ENCODE measurements around the gene OVCH1.

The OVCH1 gene

GRCh38 chr12:29497588-29497987, at the start of gene OVCH1:
TSS of gene OVCH1 (minus strand) at chr12:29497686. CDS start at chr12:29497686, 0 bp downstream.
- no peak within 1 kb of the TSS for H3K27ac Mint-ChIP-seq
- CTCF ChIA-PET, result no interaction called here
- no peak for DNase-seq
- no peaks in the 10 kb centered on the region for H3K9me3 Mint-ChIP-seq
- H3K27me3 Mint-ChIP-seq, result peaks cover 4% of the 10 kb centered on the region
- no peaks in the 10 kb centered on the region for H3K36me3 Mint-ChIP-seq
- H3K4me1 Mint-ChIP-seq, result no peaks in the 10 kb centered on the region
- no peak within 1 kb of the TSS for H3K4me3 Mint-ChIP-seq

GRCh38 chr12:29547151-29547632, 49.7 kb upstream of the OVCH1 start:
- H3K36me3 Mint-ChIP-seq, result no peaks in the 10 kb centered on the region
- H3K27me3 Mint-ChIP-seq, result no peaks in the 10 kb centered on the region
- H3K27ac Mint-ChIP-seq, result no peak overlapping the region
- no peak for DNase-seq
- CTCF ChIA-PET, result interaction anchor here (1.2 kb wide), 1 partner anchor 1298 kb away, joined by 3 read pairs; no protein-coding TSS in a partner anchor
- H3K4me1 Mint-ChIP-seq, result no peaks in the 10 kb centered on the region
- no peak overlapping the region for H3K4me3 Mint-ChIP-seq
- H3K9me3 Mint-ChIP-seq, result no peaks in the 10 kb centered on the region

- H3K4me3 Mint-ChIP-seq, result no peak overlapping the region
- no peaks in the 10 kb centered on the region for H3K36me3 Mint-ChIP-seq
- DNase-seq, result no peak
- no peaks in the 10 kb centered on the region for H3K27me3 Mint-ChIP-seq
- H3K4me1 Mint-ChIP-seq, result no peaks in the 10 kb centered on the region
- CTCF ChIA-PET, result no interaction called here
- H3K27ac Mint-ChIP-seq, result no peak overlapping the region
- no peaks in the 10 kb centered on the region for H3K9me3 Mint-ChIP-seq
These were observed 48.5 kb upstream of the OVCH1 start for GRCh38 chr12:29546000-29546399.

- Mint-ChIP-seq H3K27me3 (no peaks in the 10 kb centered on the region), H3K4me3 (no peak overlapping the region), H3K9me3 (no peaks in the 10 kb centered on the region), H3K4me1 (no peaks in the 10 kb centered on the region), H3K36me3 (no peaks in the 10 kb centered on the region), H3K27ac (no peak overlapping the region)
- CTCF ChIA-PET, result no interaction called here
- DNase-seq, result no peak
These were observed 47.6 kb upstream of the OVCH1 start for GRCh38 chr12:29545102-29545467.

- CTCF ChIA-PET, result no interaction called here
- DNase-seq, result no peak
- no peaks in the 10 kb centered on the region for H3K4me1 Mint-ChIP-seq
- no peaks in the 10 kb centered on the region for H3K27me3 Mint-ChIP-seq
- H3K9me3 Mint-ChIP-seq, result no peaks in the 10 kb centered on the region
- no peaks in the 10 kb centered on the region for H3K36me3 Mint-ChIP-seq
- H3K27ac Mint-ChIP-seq, result no peak overlapping the region
- no peak overlapping the region for H3K4me3 Mint-ChIP-seq
These were observed 47.1 kb upstream of the OVCH1 start for GRCh38 chr12:29544428-29545101.

- H3K4me1 Mint-ChIP-seq, result no peaks in the 10 kb centered on the region
- no peaks in the 10 kb centered on the region for H3K9me3 Mint-ChIP-seq
- H3K27me3 Mint-ChIP-seq, result no peaks in the 10 kb centered on the region
- CTCF ChIA-PET, result interaction anchor here (1.4 kb wide), 1 partner anchor 10 kb away, joined by 3 read pairs; no protein-coding TSS in a partner anchor
- no peak for DNase-seq
- H3K4me3 Mint-ChIP-seq, result no peak overlapping the region
- H3K36me3 Mint-ChIP-seq, result no peaks in the 10 kb centered on the region
- H3K27ac Mint-ChIP-seq, result no peak overlapping the region
These were observed 45.5 kb upstream of the OVCH1 start for GRCh38 chr12:29543036-29543435.

- H3K27ac Mint-ChIP-seq, result no peak overlapping the region
- H3K36me3 Mint-ChIP-seq, result no peaks in the 10 kb centered on the region
- no peaks in the 10 kb centered on the region for H3K9me3 Mint-ChIP-seq
- CTCF ChIA-PET, result no interaction called here
- peaks cover 4% of the 10 kb centered on the region for H3K27me3 Mint-ChIP-seq
- no peaks in the 10 kb centered on the region for H3K4me1 Mint-ChIP-seq
- no peak for DNase-seq
- H3K4me3 Mint-ChIP-seq, result no peak overlapping the region
These were observed 39.8 kb upstream of the OVCH1 start for GRCh38 chr12:29537298-29537697.

GRCh38 chr12:29534935-29535334, 37.4 kb upstream of the OVCH1 start:
- Mint-ChIP-seq H3K4me1 (no peaks in the 10 kb centered on the region), H3K36me3 (no peaks in the 10 kb centered on the region), H3K9me3 (no peaks in the 10 kb centered on the region), H3K27me3 (peaks cover 4% of the 10 kb centered on the region), H3K27ac (no peak overlapping the region), H3K4me3 (no peak overlapping the region)
- CTCF ChIA-PET, result no interaction called here
- no peak for DNase-seq

- no peaks in the 10 kb centered on the region for H3K4me1 Mint-ChIP-seq
- H3K9me3 Mint-ChIP-seq, result no peaks in the 10 kb centered on the region
- H3K27ac Mint-ChIP-seq, result no peak overlapping the region
- H3K27me3 Mint-ChIP-seq, result peaks cover 4% of the 10 kb centered on the region
- no peak for DNase-seq
- CTCF ChIA-PET, result no interaction called here
- no peak overlapping the region for H3K4me3 Mint-ChIP-seq
- H3K36me3 Mint-ChIP-seq, result no peaks in the 10 kb centered on the region
These were observed 36.5 kb upstream of the OVCH1 start for GRCh38 chr12:29533815-29534489.

- CTCF ChIA-PET, result interaction anchor here (0.9 kb wide), 1 partner anchor 12 kb away, joined by 4 read pairs; no protein-coding TSS in a partner anchor
- DNase-seq, result no peak
- H3K36me3 Mint-ChIP-seq, result no peaks in the 10 kb centered on the region
- no peak overlapping the region for H3K27ac Mint-ChIP-seq
- H3K9me3 Mint-ChIP-seq, result no peaks in the 10 kb centered on the region
- H3K4me1 Mint-ChIP-seq, result no peaks in the 10 kb centered on the region
- peaks cover 4% of the 10 kb centered on the region for H3K27me3 Mint-ChIP-seq
- H3K4me3 Mint-ChIP-seq, result no peak overlapping the region
These were observed 34.0 kb upstream of the OVCH1 start for GRCh38 chr12:29531471-29531870.

GRCh38 chr12:29530436-29530835, 33.0 kb upstream of the OVCH1 start:
- no peak overlapping the region for H3K27ac Mint-ChIP-seq
- H3K9me3 Mint-ChIP-seq, result no peaks in the 10 kb centered on the region
- H3K4me3 Mint-ChIP-seq, result no peak overlapping the region
- no peak for DNase-seq
- CTCF ChIA-PET, result no interaction called here
- no peaks in the 10 kb centered on the region for H3K36me3 Mint-ChIP-seq
- H3K4me1 Mint-ChIP-seq, result no peaks in the 10 kb centered on the region
- H3K27me3 Mint-ChIP-seq, result peaks cover 4% of the 10 kb centered on the region

- DNase-seq, result no peak
- Mint-ChIP-seq H3K4me1 (no peaks in the 10 kb centered on the region), H3K9me3 (no peaks in the 10 kb centered on the region), H3K27ac (no peak overlapping the region), H3K36me3 (no peaks in the 10 kb centered on the region), H3K4me3 (no peak overlapping the region), H3K27me3 (no peaks in the 10 kb centered on the region)
- CTCF ChIA-PET, result interaction anchor here (0.6 kb wide), 1 partner anchor 400 kb away, joined by 3 read pairs; no protein-coding TSS in a partner anchor
These were observed 30.7 kb upstream of the OVCH1 start for GRCh38 chr12:29528161-29528560.

GRCh38 chr12:29521951-29522350, 24.5 kb upstream of the OVCH1 start:
- H3K36me3 Mint-ChIP-seq, result no peaks in the 10 kb centered on the region
- no peak overlapping the region for H3K27ac Mint-ChIP-seq
- no peaks in the 10 kb centered on the region for H3K27me3 Mint-ChIP-seq
- H3K4me3 Mint-ChIP-seq, result no peak overlapping the region
- CTCF ChIA-PET, result interaction anchor here (1.0 to 1.4 kb wide), 2 partner anchors 31 to 1286 kb away, joined by 3 read pairs; no protein-coding TSS in a partner anchor
- no peak for DNase-seq
- H3K4me1 Mint-ChIP-seq, result no peaks in the 10 kb centered on the region
- H3K9me3 Mint-ChIP-seq, result no peaks in the 10 kb centered on the region

- H3K27me3 Mint-ChIP-seq, result peaks cover 5% of the 10 kb centered on the region
- H3K9me3 Mint-ChIP-seq, result no peaks in the 10 kb centered on the region
- H3K4me3 Mint-ChIP-seq, result no peak overlapping the region
- H3K36me3 Mint-ChIP-seq, result no peaks in the 10 kb centered on the region
- no peak overlapping the region for H3K27ac Mint-ChIP-seq
- peak; percentile 23 for DNase-seq
- H3K4me1 Mint-ChIP-seq, result no peaks in the 10 kb centered on the region
- CTCF ChIA-PET, result interaction anchor here (0.7 to 1.4 kb wide), 5 partner anchors 12 to 1328 kb away, joined by 3 to 4 read pairs (median 3); no protein-coding TSS in a partner anchor
These were observed 22.2 kb upstream of the OVCH1 start for GRCh38 chr12:29519585-29520182.

All from activated naive CD4-positive, alpha-beta T cell treated with anti-CD3 and anti-CD28 coated beads, Interleukin-2, amount 10 ng/mL, durations not matched to agents 7 days and 5 days (primary cell).